IPS-18a (cell line): ENCODE results near the gene CCDC122.

Source experiments
- H3K27ac ChIP-seq: one replicate; pipeline ENCODE4 v1.5.1; 2013; ENCODE audit warnings: low read length
- H3K27me3 ChIP-seq: one replicate; pipeline ENCODE4 v1.6.1; 2013; ENCODE audit warnings: mild to moderate bottlenecking, low read length; ENCODE audit not compliant: control insufficient read depth, insufficient read depth
- H3K36me3 ChIP-seq: one replicate; pipeline ENCODE4 v1.6.1; 2013; ENCODE audit warnings: low read depth, low read length; ENCODE audit not compliant: control insufficient read depth
- H3K4me1 ChIP-seq: one replicate; pipeline ENCODE4 v1.6.1; 2013; ENCODE audit warnings: low read depth, low read length; ENCODE audit not compliant: control insufficient read depth
- H3K4me3 ChIP-seq: one replicate; pipeline ENCODE4 v1.5.1; 2013; ENCODE audit warnings: low read length
- H3K9ac ChIP-seq: one replicate; pipeline ENCODE4 v1.6.1; 2013; ENCODE audit warnings: mild to moderate bottlenecking, low read length, moderate library complexity
- H3K9me3 ChIP-seq: one replicate; pipeline ENCODE4 v1.6.1; 2013; ENCODE audit warnings: low read depth, low read length; ENCODE audit not compliant: control insufficient read depth

CCDC122 gene

DNA sequence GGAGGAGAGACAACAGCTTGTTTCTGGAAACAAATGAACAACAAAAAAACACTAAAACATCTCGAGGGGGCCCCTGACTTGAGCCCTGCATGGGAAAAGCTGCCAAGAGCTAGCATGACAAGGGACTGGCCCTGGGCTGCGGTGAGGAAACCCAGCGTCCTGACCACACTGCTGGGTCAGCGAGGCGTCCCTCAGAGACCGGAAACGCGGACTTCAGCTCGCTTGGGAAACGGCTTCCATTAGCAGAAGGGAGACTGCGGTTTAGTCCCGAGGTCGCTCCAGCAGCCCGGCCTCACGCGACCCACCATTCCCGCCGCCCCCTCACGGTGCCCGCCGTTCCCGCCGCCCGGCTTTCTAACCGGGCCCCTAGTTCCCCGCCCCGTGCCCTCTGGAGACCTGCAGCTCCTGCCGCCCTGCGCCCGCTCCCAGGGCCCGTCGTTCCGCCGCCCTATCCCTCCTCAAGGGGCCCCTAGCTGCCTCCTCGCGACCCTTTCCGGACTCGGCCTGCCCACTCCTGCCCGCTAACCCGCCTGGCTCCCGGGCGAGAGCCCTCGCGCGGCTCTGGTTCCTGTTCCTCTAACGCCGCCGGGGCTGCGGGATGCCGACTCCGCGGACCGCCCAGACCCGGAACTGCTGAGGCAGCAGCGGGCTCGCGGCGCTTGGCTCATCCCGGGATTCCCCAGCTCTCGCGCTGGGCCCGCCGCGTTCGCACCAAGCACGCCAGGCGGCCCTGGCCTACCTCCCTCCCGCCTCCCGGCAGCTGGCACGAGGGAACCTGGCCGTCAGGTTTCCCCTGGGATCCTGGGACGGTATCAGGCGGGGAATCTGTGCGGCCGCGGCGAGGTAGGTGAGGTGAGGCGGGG, at the start of gene CCDC122:
CCDC122 (minus strand) TSS at position 849 of the 863 bp plus-strand sequence. CDS start 10,364 bp downstream, outside the sequence.
- Histone ChIP-seq H3K4me3 (peak within 1 kb of the TSS; percentile 72), H3K27me3 (peaks cover 17% of the 10 kb centered on the region), H3K4me1 (peaks cover 18% of the 10 kb centered on the region), H3K36me3 (no peaks in the 10 kb centered on the region), H3K9me3 (no peaks in the 10 kb centered on the region), H3K27ac (no peak within 1 kb of the TSS), H3K9ac (peak within 1 kb of the TSS; percentile 73)

DNA sequence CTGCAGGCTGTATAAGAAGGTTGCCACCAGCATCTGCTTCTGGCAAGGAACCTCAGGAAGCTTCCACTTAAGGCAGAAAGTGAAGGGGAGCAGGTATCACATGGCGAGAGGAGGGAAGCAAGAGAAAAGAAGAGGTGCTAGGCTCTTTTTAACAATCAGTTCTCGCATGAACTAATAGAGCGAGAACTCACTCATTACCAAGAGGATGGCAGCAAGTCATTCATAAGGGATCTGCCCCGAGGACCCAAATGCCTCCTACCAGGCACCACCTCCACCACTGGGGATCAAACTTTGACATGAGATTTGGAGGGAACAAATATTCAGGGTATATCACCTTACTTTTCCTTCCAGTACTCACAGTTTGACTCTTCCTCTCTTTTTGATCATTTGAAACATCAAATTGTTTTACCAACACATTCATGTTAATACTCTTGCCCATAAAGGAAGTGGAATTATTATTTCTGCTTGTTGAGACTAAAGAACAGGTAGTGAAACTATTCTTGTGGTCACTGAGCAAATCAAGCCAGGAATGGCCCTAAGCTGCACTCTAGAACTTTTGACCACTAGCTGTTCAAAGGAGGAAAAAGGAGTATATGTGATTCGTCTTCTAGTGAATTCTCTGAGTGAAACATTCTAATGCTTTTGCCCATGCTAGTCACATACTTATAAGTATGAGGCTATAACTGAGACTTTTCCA, 45.2 kb upstream of the CCDC122 start:
- no peaks in the 10 kb centered on the region for H3K4me1 ChIP-seq
- H3K4me3 ChIP-seq, result no peak overlapping the region
- no peaks in the 10 kb centered on the region for H3K36me3 ChIP-seq
- H3K9ac ChIP-seq, result no peak overlapping the region
- no peaks in the 10 kb centered on the region for H3K27me3 ChIP-seq
- no peaks in the 10 kb centered on the region for H3K9me3 ChIP-seq
- H3K27ac ChIP-seq, result no peak overlapping the region

DNA sequence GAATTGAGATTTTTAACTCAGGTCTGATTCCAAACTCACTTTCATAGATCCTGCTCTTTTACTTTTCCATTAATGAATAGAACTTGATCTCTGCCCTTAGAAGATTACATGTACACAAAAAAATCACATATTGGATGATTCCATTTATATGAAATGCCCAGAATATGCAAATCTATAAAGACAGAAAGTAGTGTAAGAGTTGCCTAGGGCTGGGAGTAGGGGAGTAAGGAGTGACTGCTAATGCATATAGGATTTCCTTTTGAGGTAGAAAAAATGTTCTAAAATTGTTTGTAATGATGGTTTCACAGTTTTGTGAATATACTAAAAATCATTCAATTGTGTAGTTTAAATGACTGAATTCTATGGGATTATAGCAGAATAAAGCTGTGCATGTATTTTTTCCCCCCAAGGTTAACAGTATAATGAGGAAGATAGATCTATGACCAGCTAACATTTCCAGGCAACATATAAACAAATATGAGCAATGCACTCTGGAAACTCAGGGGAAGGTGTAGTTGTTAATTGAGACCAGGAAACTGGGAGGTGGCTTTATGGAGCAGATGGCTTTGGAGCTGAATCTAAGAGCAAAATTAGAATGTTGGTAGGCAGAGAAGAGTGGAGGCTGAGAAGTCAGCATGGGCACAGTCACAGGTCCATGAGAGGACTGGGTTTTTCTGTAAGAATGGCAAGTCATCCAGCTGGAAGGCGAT, 41.6 kb upstream of the CCDC122 start:
- Histone ChIP-seq H3K27me3 (no peaks in the 10 kb centered on the region), H3K9me3 (no peaks in the 10 kb centered on the region), H3K27ac (no peak overlapping the region), H3K4me1 (no peaks in the 10 kb centered on the region), H3K4me3 (no peak overlapping the region), H3K9ac (no peak overlapping the region), H3K36me3 (no peaks in the 10 kb centered on the region)

DNA sequence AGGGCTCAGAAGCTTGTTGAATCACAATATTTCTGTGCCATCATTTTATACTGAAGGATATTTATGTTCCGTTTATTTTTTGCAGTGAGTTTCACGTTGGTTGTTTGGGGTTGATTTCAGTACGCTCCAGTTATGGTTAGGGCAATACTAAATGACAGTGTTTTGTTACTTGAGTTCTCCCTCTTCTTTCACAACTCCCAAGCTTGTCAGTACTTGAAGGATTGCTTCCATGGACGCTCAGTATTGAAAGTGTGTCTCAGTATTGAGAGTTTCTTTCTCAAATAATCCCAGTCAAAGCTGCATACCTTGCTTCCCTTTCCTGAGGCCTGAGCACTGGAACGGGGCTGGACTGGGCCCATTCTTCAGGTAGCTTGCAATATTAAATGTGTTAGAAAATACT, 39.1 kb upstream of the CCDC122 start:
- Histone ChIP-seq H3K9ac (no peak overlapping the region), H3K27ac (no peak overlapping the region), H3K9me3 (no peaks in the 10 kb centered on the region), H3K27me3 (no peaks in the 10 kb centered on the region), H3K4me1 (no peaks in the 10 kb centered on the region), H3K4me3 (no peak overlapping the region), H3K36me3 (no peaks in the 10 kb centered on the region)

DNA sequence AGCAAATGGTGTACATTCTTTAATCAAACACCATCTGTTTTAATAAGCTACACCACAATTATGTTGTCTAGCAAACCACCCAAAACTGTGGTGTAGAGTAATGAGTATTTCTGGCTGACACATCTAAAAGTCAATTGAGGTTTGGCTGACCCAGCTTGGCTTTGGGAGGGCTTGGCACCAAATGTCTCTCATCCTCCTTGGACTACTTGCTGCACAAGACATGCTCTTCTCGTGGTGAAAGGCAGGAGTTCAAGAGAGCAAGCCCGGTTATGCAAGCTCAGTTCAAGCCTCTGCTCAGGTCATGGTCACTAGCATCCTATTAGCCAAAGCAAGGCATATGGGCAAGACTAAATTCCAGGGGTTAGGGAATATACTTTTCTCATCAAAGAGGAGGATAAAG, 37.3 kb upstream of the CCDC122 start:
- H3K4me1 ChIP-seq, result no peaks in the 10 kb centered on the region
- no peak overlapping the region for H3K4me3 ChIP-seq
- no peaks in the 10 kb centered on the region for H3K9me3 ChIP-seq
- H3K27ac ChIP-seq, result no peak overlapping the region
- H3K36me3 ChIP-seq, result no peaks in the 10 kb centered on the region
- no peaks in the 10 kb centered on the region for H3K27me3 ChIP-seq
- H3K9ac ChIP-seq, result no peak overlapping the region

DNA sequence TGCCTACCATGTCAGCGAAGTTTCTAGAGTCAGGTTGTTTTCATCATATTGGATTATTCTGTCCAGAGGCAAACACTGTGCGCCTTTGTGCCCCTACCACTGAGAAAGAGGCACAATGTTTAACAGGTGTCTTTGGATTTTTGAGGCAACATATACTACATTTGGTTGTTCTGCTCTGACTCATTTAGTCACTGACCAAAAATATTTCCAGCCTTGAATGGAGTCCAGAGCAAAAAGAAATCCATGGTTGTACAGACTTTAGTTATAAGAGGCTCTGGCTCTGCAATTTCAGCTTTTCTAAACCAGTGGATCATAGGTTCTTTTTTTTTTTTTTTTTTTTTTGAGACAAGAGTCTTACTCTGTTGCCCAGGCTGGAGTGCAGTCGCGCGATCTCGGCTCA, 35.9 kb upstream of the CCDC122 start:
- Histone ChIP-seq H3K4me1 (no peaks in the 10 kb centered on the region), H3K27me3 (no peaks in the 10 kb centered on the region), H3K4me3 (no peak overlapping the region), H3K36me3 (no peaks in the 10 kb centered on the region), H3K27ac (no peak overlapping the region), H3K9ac (no peak overlapping the region), H3K9me3 (no peaks in the 10 kb centered on the region)

DNA sequence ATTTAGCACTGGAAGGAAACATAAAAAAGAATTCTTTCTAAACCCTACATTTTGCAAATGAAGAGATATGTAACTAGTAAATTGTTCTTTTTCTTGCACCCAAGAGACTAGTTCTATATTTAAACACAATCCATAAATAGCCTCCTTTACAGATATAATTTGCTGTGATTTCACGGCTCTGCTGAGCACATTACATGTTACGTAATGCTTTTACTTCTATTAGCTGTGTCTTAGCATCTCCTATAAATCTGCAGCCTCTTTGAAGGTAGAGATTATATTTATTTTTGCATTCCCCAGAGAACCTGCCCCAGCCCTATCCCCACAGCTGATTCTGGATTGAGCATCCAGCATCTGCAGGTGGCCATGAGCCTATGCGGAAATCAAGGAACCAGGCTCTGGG, 32.3 kb upstream of the CCDC122 start:
- Histone ChIP-seq H3K36me3 (no peaks in the 10 kb centered on the region), H3K27ac (no peak overlapping the region), H3K27me3 (no peaks in the 10 kb centered on the region), H3K4me3 (no peak overlapping the region), H3K4me1 (no peaks in the 10 kb centered on the region), H3K9ac (no peak overlapping the region), H3K9me3 (no peaks in the 10 kb centered on the region)

DNA sequence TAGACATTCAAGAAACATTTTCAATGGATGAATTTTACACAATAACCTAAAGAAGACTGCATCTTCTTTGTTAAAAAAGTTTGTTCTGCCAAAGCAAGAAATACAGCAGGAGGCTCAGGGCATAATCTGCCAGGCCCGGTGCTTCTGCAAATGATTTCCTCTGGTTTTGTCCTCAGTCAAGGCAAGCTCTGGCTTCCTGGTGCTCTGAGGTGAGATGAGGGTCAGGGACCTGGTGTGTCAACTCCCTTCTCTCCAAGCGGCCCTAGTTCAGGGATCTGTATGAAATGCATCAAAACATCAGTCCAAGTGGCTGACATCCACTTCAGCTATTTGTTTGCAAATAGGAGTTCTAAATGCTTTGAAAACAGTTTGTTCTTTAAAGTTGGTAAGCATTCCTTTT, 31.7 kb upstream of the CCDC122 start:
- H3K4me1 ChIP-seq, result no peaks in the 10 kb centered on the region
- H3K4me3 ChIP-seq, result no peak overlapping the region
- no peaks in the 10 kb centered on the region for H3K9me3 ChIP-seq
- H3K27ac ChIP-seq, result no peak overlapping the region
- no peaks in the 10 kb centered on the region for H3K36me3 ChIP-seq
- H3K9ac ChIP-seq, result no peak overlapping the region
- no peaks in the 10 kb centered on the region for H3K27me3 ChIP-seq

DNA sequence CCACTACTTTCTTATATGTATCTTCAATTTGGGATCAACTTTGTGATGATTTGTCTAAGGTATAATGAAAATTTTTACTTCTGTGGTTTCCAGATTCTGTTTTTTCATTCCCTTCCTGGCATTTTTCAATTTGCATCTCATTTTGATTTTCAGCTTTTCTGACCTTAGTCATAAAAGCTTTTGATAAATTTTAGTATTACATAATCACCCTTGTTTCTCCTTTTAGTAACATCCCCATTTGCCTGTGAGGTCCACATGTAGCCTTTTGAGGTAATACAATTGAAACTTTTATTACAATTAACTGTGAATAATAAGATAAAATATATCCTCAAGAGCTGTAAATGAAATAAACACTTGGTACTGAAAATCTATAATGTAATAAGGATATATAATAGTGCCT, 31.3 kb upstream of the CCDC122 start:
- H3K9me3 ChIP-seq, result no peaks in the 10 kb centered on the region
- no peaks in the 10 kb centered on the region for H3K27me3 ChIP-seq
- H3K4me3 ChIP-seq, result no peak overlapping the region

DNA sequence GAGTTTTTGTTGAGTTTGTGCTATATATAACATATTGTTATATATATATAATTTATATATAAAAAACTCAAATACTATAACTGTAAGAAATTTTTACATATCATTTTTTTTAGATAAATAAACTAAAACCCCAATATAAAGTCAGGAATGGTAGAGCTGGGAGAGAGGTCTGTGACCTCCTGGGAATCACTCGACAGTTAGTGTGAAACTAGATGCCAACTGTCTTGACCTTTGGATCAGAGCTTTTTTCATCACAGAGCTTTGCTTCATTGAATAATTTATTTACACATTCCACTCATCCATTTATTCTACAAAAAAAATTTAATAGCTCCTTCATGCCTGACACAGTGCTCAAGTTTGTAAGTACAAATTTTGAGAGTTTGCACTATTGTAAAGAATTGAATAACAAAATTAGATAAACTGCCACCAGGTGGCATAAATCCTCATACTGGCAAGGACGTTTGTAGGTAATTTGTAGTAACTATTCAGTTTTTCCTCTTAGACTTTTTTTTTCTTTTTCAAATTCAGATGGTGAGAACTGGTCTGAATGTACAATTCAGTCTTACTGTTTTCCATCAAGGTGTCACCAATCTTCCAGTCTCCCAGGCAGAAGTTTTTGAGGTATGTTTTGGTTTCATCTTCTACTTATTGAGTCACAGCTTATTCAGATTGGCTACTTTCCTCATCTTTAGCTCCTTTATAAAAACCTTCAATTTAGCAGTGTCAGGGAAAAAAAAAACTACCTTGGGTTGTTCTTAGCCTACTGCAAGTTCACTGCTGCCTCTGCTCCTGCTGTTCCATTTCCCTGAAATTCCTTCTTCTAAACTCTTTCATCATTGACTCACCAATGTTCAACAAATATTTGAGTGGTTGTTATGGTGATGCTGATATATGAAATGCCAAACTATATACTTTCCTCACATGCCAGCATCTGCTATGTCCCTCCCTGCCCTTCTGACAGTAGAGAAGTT, 28.9 kb upstream of the CCDC122 start:
- Histone ChIP-seq H3K9ac (no peak overlapping the region), H3K36me3 (no peaks in the 10 kb centered on the region), H3K4me1 (no peaks in the 10 kb centered on the region), H3K27me3 (no peaks in the 10 kb centered on the region), H3K9me3 (no peaks in the 10 kb centered on the region), H3K4me3 (no peak overlapping the region), H3K27ac (no peak overlapping the region)

More for the DNA sequence above, 31.3 kb upstream of the CCDC122 start:
- H3K9ac ChIP-seq, result no peak overlapping the region
- H3K4me1 ChIP-seq, result no peaks in the 10 kb centered on the region
- H3K27ac ChIP-seq, result no peak overlapping the region
- H3K36me3 ChIP-seq, result no peaks in the 10 kb centered on the region
